GM18951 (cell line): ENCODE measurements around the gene PDZRN4.

Experiments
- POLR2A ChIP-seq: IDR thresholded peaks from 4 replicates; pipeline ENCODE4 v1.6.1; 2011; ENCODE audit warnings: mild to moderate bottlenecking; ENCODE audit not compliant: insufficient read length, insufficient read depth; ENCODE audit errors: extremely low read depth
- in situ Hi-C: fragments of 300-500 bp; cut with MboI; formaldehyde crosslinking; loops from one replicate; pipeline ENCODE4 v1.12.0; 2022; ENCODE audit warnings: low sequenced_read_pairs, mixed read lengths, inconsistent platforms; ENCODE audit not compliant: unreplicated experiment

PDZRN4 gene

DNA sequence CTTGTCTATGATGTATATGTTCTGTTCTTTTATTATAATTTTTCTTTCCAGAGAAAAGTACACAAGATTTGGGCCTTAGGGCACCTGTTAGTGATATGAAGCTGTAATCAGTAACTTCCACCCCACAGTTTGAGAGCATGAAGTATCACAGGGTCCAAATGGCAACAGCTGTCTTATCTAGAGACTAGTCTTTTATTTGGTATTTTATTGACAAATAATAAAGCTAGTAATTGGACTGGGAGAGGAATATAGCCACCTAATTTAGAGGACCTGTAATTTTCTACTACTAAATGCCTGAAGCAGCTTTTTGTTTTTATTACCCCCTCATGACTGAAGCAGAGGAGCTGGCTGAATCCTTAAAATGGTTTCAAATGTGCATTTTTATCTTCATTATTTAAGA, 174.8 kb downstream of the PDZRN4 start:
- TF ChIP-seq POLR2A, result no peak
- in situ Hi-C loops, result no loop called here

DNA sequence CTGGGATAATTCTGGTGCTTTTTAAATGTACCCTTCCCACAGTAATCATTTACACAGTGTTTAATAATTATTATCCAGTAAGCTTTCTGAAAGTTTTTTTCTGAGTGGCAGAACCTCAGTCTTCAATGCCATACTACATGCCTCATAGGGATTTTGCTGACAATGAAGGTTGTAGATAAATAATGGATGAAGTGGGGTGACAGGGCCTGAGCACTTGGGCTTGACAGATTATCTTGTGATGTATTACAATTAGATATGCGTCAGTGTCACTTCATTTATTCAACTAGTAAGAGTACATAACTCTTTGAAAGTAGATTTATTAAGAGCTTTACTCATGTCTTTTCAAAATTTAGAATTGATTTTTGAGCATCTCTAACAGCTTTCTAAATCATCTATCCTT, 176.1 kb downstream of the PDZRN4 start:
- in situ Hi-C loops, result no loop called here

DNA sequence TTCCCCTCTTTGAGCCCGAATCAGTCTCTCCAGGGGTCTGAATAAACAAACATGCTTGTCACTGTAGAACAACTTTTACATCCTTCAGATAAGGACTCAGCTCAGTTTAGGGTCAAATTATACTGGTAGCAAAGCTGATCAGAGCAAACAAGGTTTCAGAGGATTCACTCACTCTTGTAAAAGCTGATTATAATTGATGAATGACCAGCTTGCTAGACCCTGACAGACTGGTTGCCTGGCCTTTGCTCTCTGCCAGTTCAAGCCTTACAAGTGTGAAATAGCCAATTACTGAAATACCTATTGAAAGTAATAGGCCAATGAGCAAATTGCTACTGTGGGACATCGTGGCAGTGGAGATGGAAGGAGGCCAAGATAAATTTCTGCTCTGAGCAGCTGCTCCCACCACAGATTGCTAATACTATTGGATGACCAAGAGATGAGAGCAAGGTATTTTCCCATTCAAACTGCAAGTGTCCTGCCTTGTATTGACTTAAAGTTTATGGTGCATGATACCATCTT, 177.6 kb downstream of the PDZRN4 start:
- in situ Hi-C loops, result no loop called here
- no peak for TF ChIP-seq POLR2A

More for the DNA sequence above, 176.1 kb downstream of the PDZRN4 start:
- no peak for TF ChIP-seq POLR2A

DNA sequence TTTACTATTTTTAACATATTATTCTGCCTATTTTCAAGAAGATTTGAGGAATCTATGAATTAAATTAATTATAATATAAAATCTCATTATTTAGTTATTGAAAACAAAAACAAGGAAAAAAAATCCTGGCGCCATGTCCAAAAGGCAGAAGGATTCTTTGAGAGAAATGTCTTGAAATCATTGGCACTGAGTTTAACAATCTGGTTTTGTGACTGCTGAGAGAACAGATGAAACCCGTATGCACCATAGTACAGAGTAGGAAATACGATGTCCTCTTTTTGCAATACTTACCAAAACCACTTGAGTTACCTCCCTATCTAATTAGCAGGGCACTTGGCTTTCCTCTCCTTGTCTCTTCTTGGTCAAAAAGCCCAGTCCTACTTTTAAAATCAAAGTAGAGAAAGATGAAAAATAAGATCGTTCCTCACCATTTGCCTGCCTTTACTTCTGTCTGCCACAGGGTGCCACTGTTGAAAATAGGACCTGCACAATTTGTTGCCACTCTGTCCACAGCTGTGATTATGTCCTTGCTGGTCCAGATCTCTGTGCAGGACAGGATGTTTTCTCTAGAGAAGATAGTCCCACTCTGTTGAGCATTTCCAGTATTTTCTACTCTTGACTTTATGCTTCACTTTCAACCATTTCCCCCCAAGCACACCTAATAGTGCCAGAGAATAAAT, 179.7 kb downstream of the PDZRN4 start:
- in situ Hi-C loops, result no loop called here
- TF ChIP-seq POLR2A, result no peak

DNA sequence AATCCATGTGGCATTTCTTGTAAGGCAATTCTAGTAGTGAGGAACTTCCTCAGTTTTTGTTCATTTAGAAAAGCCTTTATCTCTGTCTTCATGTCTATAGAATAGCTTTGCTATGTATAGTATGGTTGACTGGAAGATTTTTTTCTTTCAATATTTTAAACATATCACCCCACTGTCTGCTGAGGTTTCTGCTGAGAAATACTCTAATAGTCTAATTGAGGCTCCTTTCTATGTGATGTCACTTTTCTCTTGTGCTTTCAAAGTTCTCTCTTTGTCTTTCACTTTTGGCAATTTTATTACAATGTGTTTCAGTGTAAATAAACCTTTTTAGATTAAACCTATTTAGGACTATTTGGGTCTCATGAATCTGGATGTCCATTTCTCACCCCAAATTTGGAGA, 192.8 kb downstream of the PDZRN4 start:
- in situ Hi-C loops, result no loop called here
- TF ChIP-seq POLR2A, result no peak

DNA sequence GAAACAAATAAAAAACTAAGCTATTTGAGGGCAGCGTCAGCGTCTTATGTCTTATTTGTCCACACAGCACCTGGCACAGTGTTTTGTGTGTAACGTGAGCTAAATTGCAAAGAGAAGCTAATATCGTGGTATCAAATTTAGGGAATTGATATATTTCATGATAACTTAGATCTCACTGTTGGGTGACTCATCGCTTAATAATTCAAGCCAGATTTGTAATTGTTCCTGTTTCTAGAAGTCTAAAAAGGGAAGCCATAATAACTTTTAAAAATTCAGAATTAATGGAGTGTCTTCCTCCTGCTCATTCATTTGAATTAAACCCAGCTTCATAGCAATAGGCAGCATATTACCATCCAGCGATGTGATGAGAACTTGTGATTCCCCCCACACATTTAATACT, 214.7 kb downstream of the PDZRN4 start:
- in situ Hi-C loops, result no loop called here
- no peak for TF ChIP-seq POLR2A

DNA sequence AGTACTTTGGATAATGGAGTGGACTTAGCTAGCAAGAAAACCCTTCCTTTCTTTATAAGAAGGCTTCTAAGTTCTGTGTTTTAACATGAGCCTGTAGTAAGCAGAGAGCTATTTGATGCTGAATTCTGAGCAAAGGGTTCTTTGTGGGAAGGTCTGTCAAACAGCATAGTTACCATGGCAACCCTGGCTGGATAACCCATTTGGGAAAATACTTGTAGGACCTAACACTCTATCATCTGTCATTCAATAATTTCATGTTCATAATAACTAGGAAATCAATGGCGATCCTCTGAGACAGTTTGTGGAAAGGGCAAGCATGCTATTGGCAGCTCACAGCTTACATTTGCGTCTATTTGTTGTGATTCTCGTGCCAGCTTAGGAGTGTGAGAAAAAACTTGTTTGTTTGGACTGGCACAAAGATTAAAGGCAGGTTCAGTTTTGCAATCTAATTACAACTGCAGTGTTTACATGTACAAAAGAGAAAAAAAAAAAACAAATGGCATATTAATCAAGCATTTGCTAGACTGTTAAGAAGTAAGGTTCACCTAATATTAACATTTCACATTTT, 219.2 kb downstream of the PDZRN4 start:
- no peak for TF ChIP-seq POLR2A
- in situ Hi-C loops, result no loop called here

DNA sequence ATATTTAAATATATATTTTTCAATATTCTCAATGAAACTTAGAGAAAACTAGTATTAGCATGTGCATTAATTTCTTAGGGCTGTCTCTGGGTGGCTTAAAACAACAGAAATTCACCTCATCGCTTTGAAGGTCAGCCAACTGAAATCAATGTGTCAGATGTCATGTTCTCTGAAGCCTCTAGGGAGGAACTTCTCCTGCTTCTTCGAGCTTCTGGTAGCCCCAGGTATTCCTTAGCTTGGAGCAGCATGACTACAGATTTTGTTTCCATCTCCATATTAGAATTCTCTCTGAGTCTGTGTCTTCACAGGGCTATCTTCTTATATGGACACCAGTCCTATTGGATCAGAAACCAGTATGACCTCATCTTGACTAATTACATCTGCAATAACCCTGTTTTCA, 221.5 kb downstream of the PDZRN4 start:
- TF ChIP-seq POLR2A, result no peak
- in situ Hi-C loops, result no loop called here

DNA sequence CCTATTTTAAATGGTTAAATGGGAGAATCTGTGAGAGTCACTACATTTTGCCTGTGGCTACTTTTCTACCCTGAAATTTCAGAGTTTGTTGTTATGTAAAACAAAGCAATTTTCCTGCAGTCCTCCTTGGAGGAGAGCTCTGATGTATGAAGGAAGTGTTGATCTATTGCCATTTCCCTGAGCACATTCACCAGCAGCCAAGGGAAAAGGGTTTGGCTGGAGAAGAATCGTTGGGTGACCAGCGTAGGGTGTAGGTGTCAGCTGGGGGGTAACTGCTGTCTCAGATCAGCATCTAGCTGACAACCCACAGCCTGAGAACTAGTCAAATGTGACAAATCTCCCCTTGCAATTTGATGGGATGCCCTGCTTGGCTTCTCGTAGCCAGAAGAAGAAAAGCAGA, 230.5 kb downstream of the PDZRN4 start:
- in situ Hi-C loops, result no loop called here
- no peak for TF ChIP-seq POLR2A

DNA sequence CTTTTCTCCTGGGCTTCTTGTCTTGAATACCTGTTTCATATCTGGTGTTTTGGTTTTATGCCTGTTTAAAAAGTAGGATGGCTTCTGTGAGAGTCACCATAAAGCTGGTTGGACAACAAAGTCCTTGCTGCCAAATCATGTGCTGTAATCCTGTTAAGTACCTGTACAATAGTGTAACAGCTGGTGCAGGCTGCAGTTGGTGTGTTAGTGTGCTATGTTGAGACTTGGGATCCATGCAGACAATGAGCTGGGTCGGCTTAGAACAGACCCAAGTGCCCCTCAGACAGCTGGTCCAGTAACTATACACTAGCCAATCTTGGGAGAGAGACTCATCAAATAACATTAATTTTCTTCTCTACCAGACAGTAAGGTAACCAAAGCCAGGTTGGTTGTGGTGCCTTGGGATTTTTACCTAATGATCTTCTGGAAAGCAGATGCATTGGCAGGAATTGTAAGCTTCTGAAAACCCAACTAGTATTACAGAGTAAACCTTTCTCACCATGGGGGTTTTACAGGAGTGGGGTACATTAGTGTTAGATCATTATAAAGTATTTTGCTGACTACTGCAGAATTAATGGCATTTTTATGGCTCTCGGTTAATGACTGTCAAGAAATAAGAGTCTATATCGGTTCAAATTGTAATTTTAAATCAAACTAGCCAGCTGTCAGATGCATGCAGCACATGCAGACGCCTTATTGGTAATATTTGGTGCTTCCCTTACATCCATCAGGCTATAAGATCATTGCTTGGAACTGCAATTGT, 231.2 kb downstream of the PDZRN4 start:
- TF ChIP-seq POLR2A, result no peak

DNA sequence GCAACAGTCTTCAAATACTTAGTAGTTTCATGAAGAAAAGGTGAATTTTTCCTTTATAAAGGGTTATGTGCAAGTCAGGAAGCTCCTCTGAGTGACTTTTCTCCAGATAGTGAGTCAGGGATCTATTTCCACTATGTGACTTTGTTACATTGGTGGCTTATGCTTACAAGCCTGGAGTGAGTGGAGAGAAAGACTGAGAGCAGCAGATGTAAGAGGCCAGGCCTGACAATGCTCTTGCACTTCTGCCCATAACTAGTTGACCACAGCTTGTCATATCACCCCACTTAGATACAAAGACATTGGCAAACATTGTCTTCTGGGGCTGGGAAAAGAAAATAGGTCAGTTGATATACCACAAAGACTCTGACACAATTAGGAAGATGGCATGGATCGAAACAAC, 236.5 kb downstream of the PDZRN4 start:
- in situ Hi-C loops, result no loop called here

More for the DNA sequence above, 231.2 kb downstream of the PDZRN4 start:
- in situ Hi-C loops, result no loop called here

DNA sequence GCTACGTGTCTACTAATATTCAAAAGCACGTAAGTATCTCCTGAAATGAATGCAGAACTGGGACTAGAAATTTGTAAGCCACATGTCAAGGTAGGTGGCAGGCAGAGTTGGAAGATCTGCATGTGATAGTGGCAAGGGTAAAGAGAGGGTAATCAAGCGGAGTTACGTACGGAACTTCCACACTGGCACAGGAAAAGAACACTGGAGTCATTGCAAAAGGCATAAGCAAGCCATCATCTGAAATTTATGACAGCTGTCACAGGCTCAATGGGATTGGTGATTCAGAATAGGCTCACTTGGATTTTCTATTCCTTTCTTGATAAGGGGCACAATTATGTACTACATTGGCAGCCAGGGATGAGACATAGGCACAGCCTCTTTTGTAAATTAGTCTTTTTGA, 245.3 kb downstream of the PDZRN4 start:
- in situ Hi-C loops, result no loop called here
- TF ChIP-seq POLR2A, result no peak

More for the DNA sequence above, 236.5 kb downstream of the PDZRN4 start:
- TF ChIP-seq POLR2A, result no peak

DNA sequence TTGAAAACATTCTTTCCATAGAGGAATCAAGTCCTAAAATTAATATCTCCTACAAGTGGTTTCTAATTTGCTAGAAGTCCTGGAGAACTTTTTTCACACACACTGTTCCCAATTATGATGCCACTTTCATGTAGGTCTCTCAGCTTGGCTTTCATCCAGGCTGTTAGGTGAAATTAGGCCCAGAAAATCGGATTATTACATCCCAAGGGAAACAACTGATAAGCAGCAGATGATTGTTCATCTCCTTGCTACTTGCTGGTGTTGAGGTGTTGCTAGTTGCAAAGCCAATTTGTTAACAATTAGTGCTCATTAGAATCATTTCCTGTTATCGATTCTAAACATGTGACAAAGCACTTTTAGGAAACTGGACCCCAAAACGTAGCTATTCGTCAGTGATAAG, 248.0 kb downstream of the PDZRN4 start:
- TF ChIP-seq POLR2A, result no peak
- in situ Hi-C loops, result no loop called here

DNA sequence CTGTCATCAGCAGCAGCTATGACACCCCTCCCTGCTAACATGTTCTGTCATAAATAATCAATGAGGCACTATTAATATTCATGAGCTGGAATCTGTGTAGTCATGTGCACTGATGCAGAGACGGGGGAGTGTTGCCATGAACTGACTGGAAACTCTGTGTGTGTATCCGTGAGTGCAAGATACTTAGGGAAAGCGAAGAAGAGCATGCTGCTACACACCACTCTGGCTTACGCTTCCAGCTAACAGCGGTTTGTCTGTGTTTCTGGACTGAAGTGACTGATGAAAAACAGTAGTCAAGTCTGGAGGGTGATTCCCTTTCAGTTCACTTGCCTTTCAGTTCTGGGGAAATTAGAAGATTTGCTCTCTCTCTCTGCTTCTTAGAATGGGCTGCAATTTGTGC, 249.4 kb downstream of the PDZRN4 start:
- TF ChIP-seq POLR2A, result no peak
- in situ Hi-C loops, result no loop called here
